GM21515 (cell line): ENCODE data around the gene SNAP47.

Source experiments
- ATAC-seq: cut with Tn5 transposase; IDR thresholded peaks from one replicate; pipeline ENCODE4 v1.9.1; 2021; ENCODE audit not compliant: unreplicated experiment

The SNAP47 gene

GRCh38 chr1:227795732-227796131 lies 60.5 kb downstream of the SNAP47 start:
- ATAC-seq: no peak

GRCh38 chr1:227796359-227796915 lies 61.2 kb downstream of the SNAP47 start:
- ATAC-seq: no peak

GRCh38 chr1:227797144-227797543 lies 61.9 kb downstream of the SNAP47 start:
- no peak for ATAC-seq

GRCh38 chr1:227797625-227798024 lies 62.4 kb downstream of the SNAP47 start:
- ATAC-seq: no peak

- no peak for ATAC-seq
Measured at GRCh38 chr1:227798078-227798802, 63.0 kb downstream of the SNAP47 start.

- no peak for ATAC-seq
Measured at GRCh38 chr1:227799756-227800155, 64.5 kb downstream of the SNAP47 start.

- ATAC-seq: no peak
Measured at GRCh38 chr1:227803933-227804332, 68.7 kb downstream of the SNAP47 start.

GRCh38 chr1:227805606-227806197 lies 70.5 kb downstream of the SNAP47 start:
- no peak for ATAC-seq

- no peak for ATAC-seq
Measured at GRCh38 chr1:227808566-227808965, 73.3 kb downstream of the SNAP47 start.

- no peak for ATAC-seq
Measured at GRCh38 chr1:227809026-227809425, 73.8 kb downstream of the SNAP47 start.

- no peak for ATAC-seq
Measured at GRCh38 chr1:227813962-227814361, 78.7 kb downstream of the SNAP47 start.

- ATAC-seq: no peak
Measured at GRCh38 chr1:227815468-227816409, 80.5 kb downstream of the SNAP47 start, which contains the start of gene PRSS38. Gene PRSS38 (plus strand): TSS chr1:227815675. CDS start chr1:227815717, 42 bp downstream.

- no peak for ATAC-seq
Measured at GRCh38 chr1:227816750-227817446, 81.7 kb downstream of the SNAP47 start.

- no peak for ATAC-seq
Measured at GRCh38 chr1:227823537-227823936, 88.3 kb downstream of the SNAP47 start.

GRCh38 chr1:227824204-227824603 lies 89.0 kb downstream of the SNAP47 start:
- no peak for ATAC-seq

GRCh38 chr1:227828786-227829185 lies 93.6 kb downstream of the SNAP47 start:
- no peak for ATAC-seq
